ENCODE results near the gene ITGBL1.
A peak's percentile ranks its signal among the peaks of the same experiment; 100 is the strongest.

Gene ITGBL1, protein sequence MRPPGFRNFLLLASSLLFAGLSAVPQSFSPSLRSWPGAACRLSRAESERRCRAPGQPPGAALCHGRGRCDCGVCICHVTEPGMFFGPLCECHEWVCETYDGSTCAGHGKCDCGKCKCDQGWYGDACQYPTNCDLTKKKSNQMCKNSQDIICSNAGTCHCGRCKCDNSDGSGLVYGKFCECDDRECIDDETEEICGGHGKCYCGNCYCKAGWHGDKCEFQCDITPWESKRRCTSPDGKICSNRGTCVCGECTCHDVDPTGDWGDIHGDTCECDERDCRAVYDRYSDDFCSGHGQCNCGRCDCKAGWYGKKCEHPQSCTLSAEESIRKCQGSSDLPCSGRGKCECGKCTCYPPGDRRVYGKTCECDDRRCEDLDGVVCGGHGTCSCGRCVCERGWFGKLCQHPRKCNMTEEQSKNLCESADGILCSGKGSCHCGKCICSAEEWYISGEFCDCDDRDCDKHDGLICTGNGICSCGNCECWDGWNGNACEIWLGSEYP

GRCh38 chr13:101452519-101453485 lies at the start of gene ITGBL1:
ITGBL1 (plus strand) TSS chr13:101452675; CDS start chr13:101452834, 159 bp downstream.
- DNase-seq, result no peak

DNA sequence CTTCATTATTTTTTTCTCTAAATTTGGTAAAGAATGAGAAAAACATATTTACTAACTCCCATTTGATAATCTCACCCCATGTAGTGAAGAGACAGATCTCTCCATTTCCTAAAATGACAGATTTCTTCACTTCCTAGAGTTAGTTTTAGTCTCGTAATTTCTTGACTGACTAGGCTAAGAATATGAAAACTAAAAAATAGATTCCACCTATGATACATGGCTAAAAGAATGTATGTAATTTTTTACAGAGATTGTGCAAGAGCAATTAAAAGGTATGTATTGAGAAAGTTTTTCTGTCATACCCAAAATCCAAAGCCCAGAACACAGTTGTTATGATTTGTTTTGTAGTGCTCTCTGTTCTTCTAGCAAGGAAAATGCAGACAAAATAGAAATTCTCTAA lies 45.7 kb upstream of the ITGBL1 start:
- no peak for DNase-seq

GRCh38 chr13:101408154-101408553 lies 44.3 kb upstream of the ITGBL1 start:
- DNase-seq, result no peak

DNA sequence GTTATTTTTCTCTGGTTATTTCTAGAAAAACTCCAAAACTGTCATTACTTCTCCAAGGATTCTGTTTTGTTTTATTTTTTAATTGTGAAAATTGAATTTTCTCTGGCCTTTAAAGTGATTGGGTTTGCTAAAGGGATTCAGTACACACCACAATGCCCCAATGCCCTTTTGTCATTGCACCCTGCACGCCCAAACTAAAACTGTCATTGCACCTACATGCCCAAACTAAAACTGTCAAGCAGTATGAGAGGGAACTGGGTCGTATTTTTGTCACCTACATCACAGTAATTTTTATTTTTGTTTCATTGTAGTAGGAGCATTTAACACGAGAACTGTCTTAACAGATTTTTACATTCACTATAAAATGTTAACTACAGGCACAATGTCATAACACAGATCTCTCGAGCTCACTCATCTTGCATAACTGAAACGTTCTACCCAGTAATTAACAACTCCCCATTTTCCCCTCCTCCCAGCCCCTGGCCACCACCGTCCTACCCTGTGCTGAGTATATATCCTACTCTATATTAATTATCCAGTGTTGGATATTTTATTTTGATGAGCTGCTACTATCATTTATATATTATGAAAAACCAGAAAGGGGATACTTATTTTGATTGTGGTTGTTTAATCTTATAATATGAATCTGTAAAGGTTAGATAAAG lies 43.4 kb upstream of the ITGBL1 start:
- no peak for DNase-seq

GRCh38 chr13:101412076-101412475 lies 40.4 kb upstream of the ITGBL1 start:
- no peak for DNase-seq

DNA sequence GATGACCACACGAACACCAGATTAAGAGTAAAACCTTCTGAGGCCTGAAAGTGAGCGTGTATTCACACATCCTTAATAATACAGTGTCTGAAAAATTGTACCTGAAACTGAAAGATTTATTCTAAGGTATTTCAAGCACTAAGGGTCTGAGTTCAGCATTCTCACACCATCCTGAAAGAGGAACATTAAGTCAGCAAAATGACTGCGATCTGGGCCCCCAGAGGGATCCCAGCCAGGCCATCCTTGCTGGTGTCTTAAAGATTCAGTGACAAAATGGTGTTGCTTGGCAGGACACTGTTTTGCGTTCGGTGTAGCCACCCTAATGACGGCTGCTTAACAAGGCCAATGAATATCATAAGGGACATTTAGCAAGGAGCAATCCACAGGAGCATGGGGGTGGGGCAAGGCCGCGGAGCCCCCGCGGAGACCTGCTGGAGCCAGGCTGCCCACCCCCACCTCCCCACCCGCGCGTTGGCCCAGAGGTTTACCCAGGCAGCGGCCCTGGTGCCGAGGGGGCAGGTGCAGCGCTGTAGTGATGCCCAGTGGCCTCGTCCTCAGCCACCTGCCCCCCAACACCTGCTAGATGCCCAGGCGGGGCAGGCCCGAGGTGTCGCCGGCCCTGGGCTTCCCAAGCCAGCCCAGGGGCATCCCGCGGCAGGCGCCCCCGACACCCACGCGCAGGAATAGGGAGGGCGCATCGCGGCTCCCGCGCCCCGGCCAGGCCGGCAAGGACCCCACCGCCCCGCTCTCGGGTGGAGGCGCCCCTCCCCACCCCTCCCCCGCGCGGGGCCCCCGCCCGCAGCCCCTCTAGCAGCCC lies 36.9 kb upstream of the ITGBL1 start:
- DNase-seq, result no peak

GRCh38 chr13:101416181-101417042 lies 36.1 kb upstream of the ITGBL1 start, which contains the start of gene NALCN:
NALCN (minus strand) TSS chr13:101416508; CDS start chr13:101399126, 17,382 bp downstream.
- DNase-seq, result no peak

DNA sequence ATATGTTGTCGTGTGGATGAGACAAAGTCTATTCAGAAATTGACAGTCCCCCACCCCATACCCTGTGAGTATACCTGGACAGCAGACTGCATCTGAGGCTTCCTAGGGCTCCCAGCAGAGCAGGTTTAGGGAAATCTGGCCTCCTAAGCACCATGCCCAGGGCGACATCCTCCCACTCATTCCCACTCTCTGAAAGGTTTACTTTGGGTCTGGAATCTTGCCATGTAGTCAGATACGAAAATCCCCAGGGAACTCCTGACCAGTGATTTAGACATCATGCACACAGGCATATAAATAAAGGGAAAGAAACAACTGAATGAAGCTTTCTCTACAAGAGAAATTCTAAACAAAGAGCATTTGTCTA lies 35.5 kb upstream of the ITGBL1 start:
- peak; percentile 80 for DNase-seq

DNA sequence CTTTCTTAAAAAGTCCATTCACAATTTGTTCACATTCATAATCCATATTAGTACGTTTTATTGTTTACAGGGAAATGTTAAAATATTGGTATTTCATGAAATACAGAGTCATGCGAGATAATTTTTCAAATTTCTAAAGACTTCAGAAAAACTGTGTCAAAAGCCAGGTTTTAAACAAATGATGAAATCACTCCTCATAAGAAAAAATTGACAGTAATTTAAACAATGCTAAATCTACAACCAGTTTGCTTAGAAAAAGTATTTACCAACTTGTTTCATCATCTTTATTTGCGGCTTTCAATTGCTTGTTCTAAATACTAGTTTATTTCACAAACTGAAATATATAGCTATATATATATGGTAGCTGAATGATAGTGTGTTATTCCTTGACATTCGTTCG lies 35.0 kb upstream of the ITGBL1 start:
- no peak for DNase-seq

- DNase-seq, result no peak
Measured at GRCh38 chr13:101423872-101424271, 28.6 kb upstream of the ITGBL1 start.

DNA sequence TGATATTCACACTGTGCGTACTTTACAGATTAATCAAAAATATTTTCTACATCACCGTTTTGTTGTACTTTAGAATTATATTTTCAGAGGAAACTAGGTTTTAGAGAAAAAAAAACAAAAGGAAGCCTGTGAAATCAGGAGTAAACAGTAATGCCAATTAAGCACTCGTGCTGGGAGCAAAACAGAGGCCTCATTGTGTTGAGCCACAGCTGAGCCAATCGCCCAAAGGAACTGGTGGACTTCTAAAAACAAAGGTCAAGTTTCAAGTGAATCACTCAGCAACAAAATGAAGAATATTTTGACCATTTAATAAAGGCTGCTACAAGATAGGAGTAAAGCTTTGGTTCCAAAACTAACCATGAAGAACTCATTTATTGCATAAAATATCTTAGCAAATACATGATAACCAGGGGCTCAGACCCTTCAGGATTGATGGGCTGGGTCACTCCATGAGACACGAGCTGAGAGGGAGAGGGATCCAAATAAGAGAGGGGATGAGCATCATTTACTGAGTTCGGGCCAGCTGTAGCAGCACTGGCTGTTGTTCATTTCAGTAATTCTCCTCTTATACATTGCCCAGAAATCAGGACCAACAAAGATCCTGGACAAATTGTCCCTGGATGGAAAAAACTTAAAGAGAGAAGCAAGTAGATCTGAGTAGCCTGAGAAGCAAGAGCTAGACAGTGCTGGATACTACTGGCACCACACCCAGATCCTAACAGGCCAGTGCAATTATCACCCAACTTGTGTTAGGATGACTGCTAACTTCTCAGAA lies 27.9 kb upstream of the ITGBL1 start:
- no peak for DNase-seq

DNA sequence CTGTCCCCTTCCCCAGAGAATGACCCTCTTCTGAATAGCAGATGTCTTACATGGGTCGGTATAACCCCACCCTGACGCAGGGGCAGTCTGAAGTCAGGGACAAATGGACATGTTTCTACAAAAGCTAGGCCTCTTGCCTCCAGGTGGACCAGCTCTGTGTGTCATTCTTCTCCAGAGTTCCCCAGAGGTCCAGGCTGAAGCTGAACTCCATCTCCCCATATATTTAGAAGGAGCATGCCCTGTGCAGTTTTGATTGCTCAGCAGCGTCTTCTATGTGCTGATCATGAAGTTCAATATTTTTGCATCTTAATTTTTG lies 27.4 kb upstream of the ITGBL1 start:
- no peak for DNase-seq

- DNase-seq, result no peak
Measured at GRCh38 chr13:101425623-101426022, 26.9 kb upstream of the ITGBL1 start.

DNA sequence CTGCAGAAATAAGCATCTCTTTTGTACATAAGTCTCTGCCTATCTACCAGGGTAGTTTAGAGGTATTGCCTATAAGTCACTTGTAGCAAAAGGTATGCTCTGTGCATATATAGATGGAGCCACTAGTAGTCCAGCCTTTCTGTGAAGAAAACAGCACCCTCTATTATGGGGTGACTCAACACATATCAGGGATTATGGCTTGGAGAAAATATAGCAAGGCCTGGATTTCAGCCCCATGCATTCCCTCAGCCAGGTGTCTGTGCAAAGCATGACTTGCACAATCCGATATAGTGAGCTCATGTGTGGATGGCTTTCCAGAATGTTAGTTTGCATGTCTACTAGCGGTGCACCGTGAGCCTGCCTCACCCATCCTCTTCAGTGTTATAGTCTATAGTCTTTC lies 22.7 kb upstream of the ITGBL1 start:
- DNase-seq, result no peak

DNA sequence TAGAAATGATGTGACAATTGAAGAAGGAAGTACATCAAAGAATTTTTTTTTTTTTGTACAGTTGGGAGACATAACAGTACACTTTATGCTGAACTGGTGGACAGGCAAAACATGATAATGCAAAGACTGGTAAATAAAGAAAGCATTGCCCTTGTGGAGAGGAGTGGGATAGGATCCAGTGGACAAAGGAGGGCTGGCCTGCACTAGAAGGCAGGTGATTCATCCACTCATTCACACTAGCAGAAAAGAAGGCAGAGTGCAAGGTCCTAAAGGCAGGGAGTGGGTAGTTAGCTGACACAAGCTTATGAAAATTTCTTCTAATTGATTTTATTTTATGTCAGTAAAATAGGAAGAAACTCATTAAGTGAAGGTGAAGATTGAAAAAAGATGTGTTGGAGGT lies 18.6 kb upstream of the ITGBL1 start:
- DNase-seq, result no peak

DNA sequence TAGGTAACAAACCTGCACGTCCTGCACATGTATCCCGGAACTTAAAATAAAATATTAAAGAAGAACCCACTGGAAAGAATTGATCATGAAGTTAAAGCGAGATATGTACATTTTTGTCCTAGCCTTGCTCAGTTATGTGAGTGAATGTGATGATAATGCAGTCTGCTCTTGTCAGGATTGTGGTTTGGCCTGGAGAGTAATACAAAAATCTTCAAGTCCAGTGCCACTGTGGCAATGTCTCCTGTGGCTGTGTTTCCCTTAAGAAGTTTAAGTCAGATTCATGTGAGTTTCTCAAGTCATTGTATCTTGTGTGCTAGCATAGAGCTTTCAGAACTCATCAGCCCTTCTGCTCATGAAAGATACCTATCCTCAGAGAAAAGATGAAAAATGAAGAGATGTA lies 18.0 kb upstream of the ITGBL1 start:
- no peak for DNase-seq

GRCh38 chr13:101447852-101448251 lies 4.6 kb upstream of the ITGBL1 start:
- no peak for DNase-seq

GRCh38 chr13:101449790-101450748 lies 2.4 kb upstream of the ITGBL1 start:
- no peak for DNase-seq

GRCh38 chr13:101450749-101451130 lies 1.7 kb upstream of the ITGBL1 start:
- DNase-seq, result no peak
